CD4-positive, alpha-beta T cell treated with Interleukin-6 at 100 ng/mL for 8 hours (primary cell): ENCODE results near the gene CERK.
"Not testable (repeated sequence)": the region's sequence is repeated elsewhere in the genome, so short reads cannot be mapped to it uniquely, and the experiment has no call there.

Source experiments
- DNase-seq: peaks from one replicate; pipeline ENCODE4 v3.0.0-alpha.2; 2020; ENCODE audit warnings: mixed read lengths, low spot score

CERK gene

GRCh38 chr22:46646531-46647215 lies 91.4 kb downstream of the CERK start:
- DNase-seq, result no peak

DNA sequence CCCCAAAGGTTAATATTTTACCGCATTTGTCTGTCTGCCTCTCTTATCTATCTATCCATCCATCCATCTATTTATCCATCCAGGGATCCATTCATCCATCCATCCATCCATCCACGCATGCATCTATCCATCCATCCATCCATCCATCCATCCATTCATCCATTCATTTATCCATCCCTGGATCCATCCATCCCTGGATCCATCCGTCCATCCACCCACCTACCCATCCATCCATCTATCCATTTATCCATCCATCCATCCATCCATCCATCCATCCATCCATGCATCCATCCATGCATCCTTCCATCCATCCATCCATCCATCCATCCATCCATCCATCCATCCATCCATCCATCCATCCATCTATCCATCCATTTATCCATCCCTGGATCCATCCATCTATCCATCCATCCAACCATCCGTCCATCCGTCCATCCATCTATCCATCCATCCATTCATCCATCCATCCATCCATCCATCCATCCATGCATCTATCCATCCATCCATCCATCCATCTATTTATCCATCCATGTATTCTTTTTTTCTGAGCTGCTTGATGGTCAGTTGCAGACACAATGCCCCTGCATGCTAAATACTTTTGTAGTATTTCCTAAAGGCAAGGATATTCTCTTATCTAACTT lies 95.1 kb downstream of the CERK start:
- not testable (repeated sequence) for DNase-seq

DNA sequence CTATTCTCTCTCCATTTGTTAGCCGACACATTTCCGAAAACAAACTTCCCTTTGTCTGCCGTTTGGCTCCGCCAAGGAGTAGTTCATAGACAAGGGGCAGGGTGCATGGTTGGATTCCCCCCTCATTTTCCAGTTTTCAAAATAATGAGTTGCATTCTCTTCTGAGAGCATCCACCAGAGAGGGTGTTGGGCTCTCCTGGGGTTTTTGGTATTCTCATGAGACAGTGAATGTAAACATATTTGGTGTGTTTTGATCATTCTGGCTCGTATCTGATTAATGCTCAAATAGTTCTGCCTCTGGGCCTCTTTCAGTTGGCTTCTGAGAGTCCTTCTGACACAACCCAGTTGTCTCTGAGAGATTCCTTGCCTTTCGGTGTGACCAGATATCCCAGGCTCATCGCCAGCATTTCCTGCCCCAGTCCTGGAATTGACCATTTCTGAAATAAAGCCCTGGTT lies 96.2 kb downstream of the CERK start:
- DNase-seq, result no peak

GRCh38 chr22:46640293-46641055 lies 97.6 kb downstream of the CERK start:
- DNase-seq, result no peak

GRCh38 chr22:46639843-46640242 lies 98.2 kb downstream of the CERK start:
- DNase-seq, result no peak

DNA sequence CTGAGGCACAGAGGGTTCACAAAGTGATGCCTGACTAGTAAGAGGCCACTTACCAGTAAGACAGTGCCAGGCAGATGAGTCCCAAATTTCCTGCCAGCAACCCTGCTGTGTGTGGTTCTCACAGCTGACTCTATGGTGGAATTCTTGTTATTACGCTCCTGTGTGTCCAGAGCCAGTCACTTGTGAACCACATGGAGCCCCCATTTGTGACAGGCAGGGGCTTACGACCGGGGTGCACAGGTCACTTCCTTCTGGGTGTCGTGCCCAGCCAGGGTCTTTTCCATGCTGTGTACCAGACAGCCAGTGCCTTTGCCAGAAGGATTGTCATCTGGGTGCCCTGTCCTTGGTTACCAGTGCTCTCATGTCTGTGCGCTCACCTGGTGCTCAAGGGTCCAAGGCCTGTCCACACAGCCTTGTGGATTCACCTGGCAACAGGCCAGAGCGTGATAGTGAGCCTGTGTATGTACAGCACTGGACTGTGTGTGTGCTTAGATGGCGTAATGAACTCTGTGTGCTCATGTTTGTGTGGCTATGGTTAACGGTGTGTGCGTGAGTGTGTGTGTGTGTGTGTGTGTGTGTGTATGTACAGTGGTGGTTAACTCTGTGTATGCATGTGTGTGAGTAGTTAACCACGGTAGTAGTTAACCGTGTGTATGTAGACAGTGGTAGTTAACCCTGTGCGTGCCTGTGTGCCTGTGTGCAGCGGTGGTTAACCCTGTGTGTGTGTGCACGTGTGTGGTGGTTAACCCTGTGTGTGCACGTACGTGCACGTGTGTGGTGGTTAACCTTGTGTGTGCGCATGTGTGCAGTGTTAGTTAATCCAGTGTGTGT lies 99.2 kb downstream of the CERK start:
- DNase-seq, result no peak

GRCh38 chr22:46637711-46638600 lies 100.1 kb downstream of the CERK start:
- DNase-seq, result no peak

GRCh38 chr22:46636221-46637002 lies 101.6 kb downstream of the CERK start:
- no peak for DNase-seq

DNA sequence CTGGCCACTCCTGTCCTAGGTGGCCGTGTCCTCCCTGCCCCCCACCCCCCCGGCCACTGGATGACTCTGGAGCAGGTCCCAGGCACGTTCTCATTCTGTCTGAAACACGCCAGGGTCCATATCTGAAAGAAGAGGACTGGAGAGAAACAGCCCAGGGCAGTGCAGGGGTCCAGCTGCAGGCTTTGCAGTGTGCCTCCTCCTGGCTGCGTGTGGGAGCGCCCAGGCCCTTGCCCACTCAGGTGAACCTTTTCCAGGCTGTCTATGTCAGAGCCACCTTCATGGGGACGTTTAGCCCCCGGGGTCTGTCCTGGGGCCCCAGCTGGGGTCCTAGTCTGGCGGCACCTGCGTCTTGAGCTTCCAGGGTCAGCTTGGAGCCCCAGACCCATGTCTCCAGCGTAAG lies 102.3 kb downstream of the CERK start:
- no peak for DNase-seq

GRCh38 chr22:46634973-46635685 lies 102.9 kb downstream of the CERK start:
- DNase-seq, result not testable (repeated sequence)
